Activated CD8-positive, alpha-beta T cell treated with anti-CD3 and anti-CD28 coated beads for 36 hours (primary cell): ENCODE measurements around the gene TRAF3IP3. TPM values are rescaled to one million over a fixed set of nuclear protein-coding genes. Genes with fewer than 3 reads are reported as not detected.

ENCODE experiments used
- ATAC-seq: fragments of 200-7000 bp; cut with Tn5 transposase; one replicate; pipeline ENCODE4 v1.10.0; 2021; ENCODE audit warnings: mild to moderate bottlenecking, moderate library complexity
- CTCF ChIA-PET: fragments of 350-600 bp; sonication (Branson Sonifier 250); formaldehyde crosslinking; loops from one replicate; lab custom pipeline; 2021; ENCODE audit warnings: antibody characterized with exemption; lab: Charles Lee
- POLR2A ChIA-PET: fragments of 350-600 bp; sonication (Branson Sonifier 250); formaldehyde crosslinking; loops from one replicate; lab custom pipeline; 2021; ENCODE audit warnings: antibody characterized with exemption; lab: Charles Lee
- DNase-seq: peaks from one replicate; pipeline ENCODE4 v3.0.0-alpha.2; 2020
- H3K27ac Mint-ChIP-seq: one replicate; pipeline ENCODE4 v1.8.0; 2021; ENCODE audit warnings: mild to moderate bottlenecking, mixed read lengths
- H3K27me3 Mint-ChIP-seq: one replicate; pipeline ENCODE4 v1.8.0; 2021; ENCODE audit warnings: mixed read lengths
- H3K36me3 Mint-ChIP-seq: one replicate; pipeline ENCODE4 v1.8.0; 2021; ENCODE audit warnings: low read depth, mixed read lengths
- H3K4me1 Mint-ChIP-seq: one replicate; pipeline ENCODE4 v1.8.0; 2021; ENCODE audit warnings: low read depth, mixed read lengths
- H3K4me3 Mint-ChIP-seq: one replicate; pipeline ENCODE4 v1.8.0; 2021; ENCODE audit warnings: mild to moderate bottlenecking, moderate library complexity, mixed read lengths
- H3K9me3 Mint-ChIP-seq: one replicate; pipeline ENCODE4 v1.8.0; 2021; ENCODE audit warnings: mixed read lengths
- intact Hi-C: fragments of 100-400 bp; cut with micrococcal nuclease; formaldehyde crosslinking; loops from one replicate; pipeline ENCODE4 v1.10.0; 2022
- total RNA-seq, 2 experiments: library from RNA; stranded (reverse); gene quantifications; one replicate each; pipeline ENCODE4 v1.2.3, GENCODE V29; 2021
- TF ChIP-seq, protein P1 (sequence below): fragments of 200-600 bp; IDR thresholded peaks from one replicate; pipeline ENCODE4 v1.8.0; 2022; ENCODE audit warnings: antibody characterized with exemption, mild to moderate bottlenecking

The TRAF3IP3 gene
- total RNA-seq, 2 experiments from 2014 or later = 194 TPM

DNA sequence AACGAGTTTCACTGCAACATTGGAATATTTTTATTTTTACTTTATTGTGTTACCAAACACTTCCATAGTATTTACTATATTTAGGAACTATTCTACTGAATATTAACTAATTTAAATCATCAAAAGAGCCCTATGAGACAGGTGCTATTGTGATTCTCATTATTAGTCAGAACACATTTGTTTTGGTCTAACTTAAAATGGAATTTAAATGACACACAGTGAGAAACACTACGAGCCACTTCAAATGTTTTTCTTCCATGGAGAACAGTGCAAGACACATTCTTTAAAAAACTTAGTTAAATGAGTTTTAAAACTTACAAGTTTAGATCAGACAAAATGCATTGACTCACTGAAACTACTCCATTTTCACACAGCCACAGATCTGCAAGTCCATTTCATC lies 6.6 kb upstream of the TRAF3IP3 start:
- CTCF ChIA-PET = interaction anchor here (0.8 to 4.4 kb wide), 31 partner anchors 8 to 182 kb away, joined by 3 to 42 read pairs (median 8); partner anchors contain the start of genes C1orf74, CAMK1G, G0S2 and TRAF3IP3
- ATAC-seq (no peak), DNase-seq (no peak)
- H3K4me1 Mint-ChIP-seq = peaks cover 74% of the 10 kb centered on the region
- intact Hi-C loops = loop anchor here (2.0 to 10.0 kb wide), 4 partner anchors 42 to 180 kb away; no protein-coding TSS in a partner anchor
- no peaks in the 10 kb centered on the region for H3K27me3 Mint-ChIP-seq
- POLR2A ChIA-PET = interaction anchor here (0.9 to 13.2 kb wide), 8 partner anchors 11 to 75 kb away, joined by 3 to 242 read pairs (median 6); partner anchors contain the start of gene G0S2
- no peaks in the 10 kb centered on the region for H3K36me3 Mint-ChIP-seq
- TF ChIP-seq, protein P1, sequence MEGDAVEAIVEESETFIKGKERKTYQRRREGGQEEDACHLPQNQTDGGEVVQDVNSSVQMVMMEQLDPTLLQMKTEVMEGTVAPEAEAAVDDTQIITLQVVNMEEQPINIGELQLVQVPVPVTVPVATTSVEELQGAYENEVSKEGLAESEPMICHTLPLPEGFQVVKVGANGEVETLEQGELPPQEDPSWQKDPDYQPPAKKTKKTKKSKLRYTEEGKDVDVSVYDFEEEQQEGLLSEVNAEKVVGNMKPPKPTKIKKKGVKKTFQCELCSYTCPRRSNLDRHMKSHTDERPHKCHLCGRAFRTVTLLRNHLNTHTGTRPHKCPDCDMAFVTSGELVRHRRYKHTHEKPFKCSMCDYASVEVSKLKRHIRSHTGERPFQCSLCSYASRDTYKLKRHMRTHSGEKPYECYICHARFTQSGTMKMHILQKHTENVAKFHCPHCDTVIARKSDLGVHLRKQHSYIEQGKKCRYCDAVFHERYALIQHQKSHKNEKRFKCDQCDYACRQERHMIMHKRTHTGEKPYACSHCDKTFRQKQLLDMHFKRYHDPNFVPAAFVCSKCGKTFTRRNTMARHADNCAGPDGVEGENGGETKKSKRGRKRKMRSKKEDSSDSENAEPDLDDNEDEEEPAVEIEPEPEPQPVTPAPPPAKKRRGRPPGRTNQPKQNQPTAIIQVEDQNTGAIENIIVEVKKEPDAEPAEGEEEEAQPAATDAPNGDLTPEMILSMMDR = no peak
- no peaks in the 10 kb centered on the region for H3K9me3 Mint-ChIP-seq
- peak overlapping the region; percentile 42 for H3K4me3 Mint-ChIP-seq
- H3K27ac Mint-ChIP-seq = peak overlapping the region; percentile 94

DNA sequence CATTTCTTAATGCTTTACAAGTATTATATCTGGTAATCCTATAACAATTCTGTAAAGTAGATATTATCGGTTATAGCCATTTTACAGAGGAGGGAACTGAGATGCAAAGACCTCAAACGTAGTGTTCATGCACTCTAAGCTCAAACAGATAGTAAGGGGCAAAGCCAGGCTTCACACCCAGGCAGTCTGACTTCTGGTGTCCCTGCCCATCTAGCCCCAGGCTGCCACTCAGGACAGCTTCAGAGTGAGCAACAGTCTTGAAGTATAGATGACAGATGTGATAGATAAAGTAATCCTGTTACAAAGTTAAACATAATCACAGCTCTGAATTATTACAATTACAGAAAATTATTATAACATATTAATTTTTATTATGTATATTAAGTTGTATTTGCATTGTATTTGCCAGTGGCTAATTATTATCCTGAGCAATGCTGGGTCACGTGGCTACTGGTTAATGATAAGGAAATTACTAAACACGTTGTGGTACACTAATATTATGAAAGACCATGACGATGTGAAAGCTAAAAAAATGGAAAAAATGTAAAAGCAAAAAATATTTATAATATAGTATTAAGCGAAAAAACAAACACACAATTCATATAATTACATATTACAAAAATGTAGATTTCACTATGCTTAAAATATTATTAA lies 6.1 kb upstream of the TRAF3IP3 start:
- H3K4me1 Mint-ChIP-seq = peaks cover 76% of the 10 kb centered on the region

GRCh38 chr1:209751627-209752231 lies 4.1 kb upstream of the TRAF3IP3 start:
- Mint-ChIP-seq H3K4me1 (peaks cover 80% of the 10 kb centered on the region), H3K27me3 (no peaks in the 10 kb centered on the region), H3K9me3 (no peaks in the 10 kb centered on the region), H3K4me3 (peak overlapping the region; percentile 67), H3K27ac (peak overlapping the region; percentile 98), H3K36me3 (peaks cover 5% of the 10 kb centered on the region)
- DNase-seq (peak; percentile 76), ATAC-seq (peak; percentile 41)
- ChIA-PET POLR2A (interaction anchor here (0.9 to 13.2 kb wide), 10 partner anchors 8 to 65 kb away, joined by 3 to 242 read pairs (median 6); no protein-coding TSS in a partner anchor), CTCF (interaction anchor here (0.6 to 10.8 kb wide), 11 partner anchors 9 to 182 kb away, joined by 3 to 105 read pairs (median 3); partner anchors contain the start of gene UTP25)
- intact Hi-C loops = loop anchor here (5.0 kb wide), 1 partner anchor 79 kb away; no protein-coding TSS in a partner anchor
- TF ChIP-seq, protein P1 = no peak

More for the DNA sequence above, 6.1 kb upstream of the TRAF3IP3 start:
- TF ChIP-seq, protein P1 = no peak
- H3K4me3 Mint-ChIP-seq = peak overlapping the region; percentile 42
- H3K9me3 Mint-ChIP-seq = no peaks in the 10 kb centered on the region
- ChIA-PET POLR2A (interaction anchor here (0.9 to 13.2 kb wide), 6 partner anchors 10 to 52 kb away, joined by 3 to 242 read pairs (median 6); no protein-coding TSS in a partner anchor), CTCF (interaction anchor here (0.8 to 4.4 kb wide), 20 partner anchors 11 to 183 kb away, joined by 3 to 42 read pairs (median 12); partner anchors contain the start of genes C1orf74, CAMK1G and UTP25)
- ATAC-seq = no peak
- no peaks in the 10 kb centered on the region for H3K36me3 Mint-ChIP-seq
- no peaks in the 10 kb centered on the region for H3K27me3 Mint-ChIP-seq
- peak; percentile 47 for DNase-seq
- intact Hi-C loops = loop anchor here (2.0 to 10.0 kb wide), 5 partner anchors 42 to 181 kb away; no protein-coding TSS in a partner anchor
- H3K27ac Mint-ChIP-seq = peak overlapping the region; percentile 94

GRCh38 chr1:209752890-209753289 lies 3.0 kb upstream of the TRAF3IP3 start:
- H3K36me3 Mint-ChIP-seq = peaks cover 15% of the 10 kb centered on the region
- CTCF ChIA-PET = interaction anchor here (1.3 to 10.8 kb wide), 5 partner anchors 15 to 80 kb away, joined by 3 to 105 read pairs (median 5); partner anchors contain the start of gene UTP25
- TF ChIP-seq, protein P1 = no peak
- H3K4me3 Mint-ChIP-seq = peak overlapping the region; percentile 67
- intact Hi-C loops = loop anchor here (5.0 kb wide), 1 partner anchor 81 kb away; no protein-coding TSS in a partner anchor
- H3K9me3 Mint-ChIP-seq = no peaks in the 10 kb centered on the region
- no peaks in the 10 kb centered on the region for H3K27me3 Mint-ChIP-seq
- H3K4me1 Mint-ChIP-seq = peaks cover 68% of the 10 kb centered on the region
- no peak for DNase-seq
- no peak for ATAC-seq
- POLR2A ChIA-PET = interaction anchor here (1.1 to 13.2 kb wide), 5 partner anchors 10 to 29 kb away, joined by 3 to 242 read pairs (median 9); no protein-coding TSS in a partner anchor
- H3K27ac Mint-ChIP-seq = peak overlapping the region; percentile 98
